Keratinocyte (primary cell): Measurements from ENCODE around the gene AFDN. TPM values are rescaled to one million over a fixed set of nuclear protein-coding genes. Genes with fewer than 3 reads are reported as not detected.

Source experiments
- DNase-seq: peaks from one replicate; pipeline ENCODE4 v3.0.0-alpha.2; 2011; ENCODE audit warnings: low read depth, missing footprints, low spot score
- FAIRE-seq: peaks from 2 replicates; lab custom pipeline; 2011; peaks lifted over from hg19 to GRCh38; lab: Jason Lieb, UNC
- H2AFZ ChIP-seq: 2 replicates; pipeline ENCODE4 v1.6.0; 2012; ENCODE audit warnings: low read length, control low read depth, inconsistent platforms; ENCODE audit not compliant: control insufficient read depth
- H3K27ac ChIP-seq: 2 replicates; pipeline ENCODE4 v1.5.1; 2011; ENCODE audit warnings: low read length; ENCODE audit not compliant: control insufficient read depth, insufficient read depth
- H3K27me3 ChIP-seq: 3 replicates; pipeline ENCODE4 v1.6.0; 2011; ENCODE audit warnings: low read length; ENCODE audit not compliant: control insufficient read depth, insufficient read depth; ENCODE audit errors: extremely low read depth
- H3K36me3 ChIP-seq, 2 experiments: 2 replicates in 1 of 2; 3 replicates in 1 of 2; pipeline ENCODE4 v1.5.1; 2011; ENCODE audit warnings: low read length in 2 of 2, mild to moderate bottlenecking in 1 of 2; ENCODE audit not compliant: control insufficient read depth in 2 of 2, insufficient read depth in 2 of 2; ENCODE audit errors: extremely low read depth in 1 of 2
- H3K4me1 ChIP-seq: 3 replicates; pipeline ENCODE4 v1.5.1; 2011; ENCODE audit warnings: low read length; ENCODE audit not compliant: control insufficient read depth, insufficient read depth; ENCODE audit errors: extremely low read depth
- H3K4me2 ChIP-seq: 3 replicates; pipeline ENCODE4 v1.6.0; 2011; ENCODE audit warnings: low read depth, low read length; ENCODE audit not compliant: control insufficient read depth, insufficient read depth; ENCODE audit errors: extremely low read depth
- H3K4me3 ChIP-seq, 3 experiments: fragments of 200-600 bp in 1 of 3; sonication (generic) in 1 of 3; 2 replicates in 2 of 3; 3 replicates in 1 of 3; pipeline ENCODE4 v1.5.1; 2011 to 2016; ENCODE audit warnings: low read length in 3 of 3, mild to moderate bottlenecking in 3 of 3, control low read depth in 2 of 3, inconsistent platforms in 1 of 3, low read depth in 1 of 3, mixed read lengths in 1 of 3, mixed run types in 1 of 3, moderate library complexity in 1 of 3; ENCODE audit not compliant: control insufficient read depth in 2 of 3, insufficient read depth in 2 of 3; ENCODE audit errors: extremely low read depth in 1 of 3
- H3K79me2 ChIP-seq: 2 replicates; pipeline ENCODE4 v1.6.0; 2012; ENCODE audit warnings: low read length; ENCODE audit not compliant: control insufficient read depth, insufficient read depth
- H3K9ac ChIP-seq: 3 replicates; pipeline ENCODE4 v1.6.0; 2011; ENCODE audit warnings: low read length; ENCODE audit not compliant: control insufficient read depth, insufficient read depth; ENCODE audit errors: extremely low read depth
- H3K9me1 ChIP-seq: 3 replicates; pipeline ENCODE4 v1.6.0; 2011; ENCODE audit warnings: low read length; ENCODE audit not compliant: control insufficient read depth, insufficient read depth; ENCODE audit errors: extremely low read depth
- H3K9me3 ChIP-seq: 2 replicates; pipeline ENCODE4 v1.5.1; 2012; ENCODE audit warnings: low read depth, low read length; ENCODE audit not compliant: control insufficient read depth
- H4K20me1 ChIP-seq: 3 replicates; pipeline ENCODE4 v1.6.0; 2011; ENCODE audit warnings: low read length; ENCODE audit not compliant: control insufficient read depth, insufficient read depth; ENCODE audit errors: extremely low read depth
- EZH2 ChIP-seq: IDR thresholded peaks from one replicate; pipeline ENCODE4 v1.6.1; 2012; ENCODE audit warnings: inconsistent platforms, mild to moderate bottlenecking, low read length, moderate library complexity
- dilution Hi-C: fragments of 300-500 bp; cut with MboI; formaldehyde crosslinking; loops from one replicate; pipeline ENCODE4 v1.7.0; 2020; ENCODE audit warnings: low sequenced_read_pairs; ENCODE audit not compliant: extremely low pct_ligation_motif_present
- polyA plus RNA-seq, 5 experiments: library from polyadenylated mRNA; depleted of rRNA in 3 of 5; stranded (reverse) in 3 of 5; stranded (forward) in 1 of 5; unstranded in 1 of 5; fragments of >200 nt; gene quantifications; 1 replicate in 1 of 5; 2 replicates in 3 of 5; 3 replicates in 1 of 5; pipeline versions ENCODE4 v1.2.1 to v1.2.3, GENCODE V29; 2011 to 2012; ENCODE audit warnings: missing spikeins in 2 of 5, low read depth in 1 of 5, low replicate concordance in 1 of 5
- TF ChIP-seq, protein P1 (sequence below), 3 experiments: IDR thresholded peaks in 1 of 3; conservative IDR thresholded peaks in 1 of 3; optimal IDR thresholded peaks in 1 of 3; 2 replicates in 2 of 3; 3 replicates in 1 of 3; pipeline versions ENCODE3 to v1.5.1; 2011; ENCODE audit warnings: low read length in 3 of 3, mild to moderate bottlenecking in 3 of 3, moderate library complexity in 2 of 3, control low read depth in 1 of 3, inconsistent platforms in 1 of 3; ENCODE audit not compliant: insufficient read depth in 2 of 3; ENCODE audit errors: extremely low read depth in 1 of 3

The AFDN gene
- polyA plus RNA-seq, 1 donor (not counting 4 experiments of a cell fraction or from before 2014, with no cell fraction given), result 46.5 TPM

DNA sequence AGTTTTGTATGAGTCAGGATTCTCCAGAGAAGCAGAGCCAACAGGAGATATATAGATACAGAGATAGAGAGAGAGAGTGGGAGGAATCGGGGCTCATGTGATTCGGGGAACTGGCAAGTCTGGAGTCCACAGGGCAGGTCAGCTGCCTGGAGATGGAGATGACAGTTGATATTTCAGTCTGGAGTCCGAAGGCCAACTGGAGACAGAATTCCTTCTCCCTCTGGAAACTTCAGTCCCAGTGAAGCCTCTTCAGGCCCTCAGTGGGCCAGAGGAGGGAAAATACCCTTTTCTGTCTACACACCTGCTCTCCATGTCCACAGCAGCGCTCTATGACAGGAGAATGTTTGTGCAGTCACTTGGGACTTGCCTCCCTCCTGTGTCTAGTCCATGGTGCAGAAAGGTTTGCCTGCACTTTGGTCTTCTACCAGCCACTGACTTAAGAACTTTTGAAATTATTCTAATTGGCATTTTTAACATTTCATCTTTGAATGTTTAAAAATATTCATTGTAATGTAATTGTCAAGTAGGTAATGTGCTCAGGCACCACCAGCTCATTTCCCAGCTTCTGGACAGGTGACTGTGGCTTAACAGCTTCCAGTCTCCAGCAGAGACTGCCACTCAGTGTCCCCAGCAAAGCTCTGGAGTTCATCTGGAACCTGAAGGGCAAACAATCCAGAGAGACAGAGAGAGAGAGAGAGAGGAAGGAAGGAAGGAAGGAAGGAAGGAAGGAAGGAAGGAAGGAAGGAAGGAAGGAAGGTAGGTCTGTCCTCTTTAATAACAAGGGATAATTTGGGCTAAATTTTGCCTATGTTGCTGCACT is 43.8 kb upstream of the AFDN start:
- no peak overlapping the region for H3K9ac ChIP-seq
- dilution Hi-C loops, result no loop called here
- no peak for FAIRE-seq

DNA sequence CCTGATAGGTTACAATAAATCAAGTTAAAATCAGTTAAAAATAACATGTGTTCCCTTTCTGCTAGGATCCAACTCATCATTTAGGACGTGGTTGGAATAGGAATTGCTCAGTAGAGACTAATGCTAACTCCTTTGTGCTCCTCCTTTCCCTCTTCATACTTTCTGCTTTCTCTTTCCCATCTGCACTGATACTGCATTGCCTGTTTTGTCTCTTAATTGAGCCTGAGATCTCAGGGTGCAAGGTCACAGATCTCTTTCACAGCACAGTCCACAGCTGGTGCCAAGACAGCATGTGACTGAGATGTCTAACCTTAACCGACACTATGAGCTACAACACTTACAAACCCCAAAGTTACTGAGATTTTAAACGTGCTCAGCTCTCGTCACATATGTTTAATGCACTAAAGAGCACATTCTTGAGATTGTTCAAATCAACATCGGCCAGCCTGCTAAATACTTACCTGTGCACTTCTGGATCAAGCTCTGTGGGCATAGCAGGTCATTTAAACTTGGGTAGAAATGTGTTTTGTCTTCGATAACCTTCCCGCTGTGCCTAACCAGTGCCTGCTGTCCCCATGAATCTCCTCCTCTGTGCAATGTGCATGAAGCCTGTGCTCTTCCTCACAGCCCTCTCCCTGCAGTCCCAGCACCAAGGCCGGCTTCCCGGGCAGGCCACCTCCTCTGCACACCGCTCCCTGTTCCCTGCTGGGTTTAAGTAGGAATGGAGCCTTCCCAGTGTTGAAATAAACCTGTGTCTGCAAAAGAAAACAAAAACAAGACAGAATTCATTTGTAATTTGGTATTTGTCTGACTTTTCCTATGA is 39.6 kb upstream of the AFDN start:
- dilution Hi-C loops, result no loop called here
- Histone ChIP-seq H3K36me3 (no peaks in the 10 kb centered on the region), H3K27me3 (peaks cover 7% of the 10 kb centered on the region), H3K4me3 (no peak overlapping the region), H3K9me3 (no peaks in the 10 kb centered on the region), H3K9ac (no peak overlapping the region), H3K27ac (no peak overlapping the region), H2AFZ (no peak overlapping the region), H3K9me1 (no peaks in the 10 kb centered on the region), H3K4me1 (no peaks in the 10 kb centered on the region), H3K79me2 (no peaks in the 10 kb centered on the region), H3K4me2 (no peak overlapping the region), H4K20me1 (no peaks in the 10 kb centered on the region)
- FAIRE-seq (no peak), DNase-seq (no peak)
- TF ChIP-seq EZH2, result no peak
- TF ChIP-seq, protein P1, sequence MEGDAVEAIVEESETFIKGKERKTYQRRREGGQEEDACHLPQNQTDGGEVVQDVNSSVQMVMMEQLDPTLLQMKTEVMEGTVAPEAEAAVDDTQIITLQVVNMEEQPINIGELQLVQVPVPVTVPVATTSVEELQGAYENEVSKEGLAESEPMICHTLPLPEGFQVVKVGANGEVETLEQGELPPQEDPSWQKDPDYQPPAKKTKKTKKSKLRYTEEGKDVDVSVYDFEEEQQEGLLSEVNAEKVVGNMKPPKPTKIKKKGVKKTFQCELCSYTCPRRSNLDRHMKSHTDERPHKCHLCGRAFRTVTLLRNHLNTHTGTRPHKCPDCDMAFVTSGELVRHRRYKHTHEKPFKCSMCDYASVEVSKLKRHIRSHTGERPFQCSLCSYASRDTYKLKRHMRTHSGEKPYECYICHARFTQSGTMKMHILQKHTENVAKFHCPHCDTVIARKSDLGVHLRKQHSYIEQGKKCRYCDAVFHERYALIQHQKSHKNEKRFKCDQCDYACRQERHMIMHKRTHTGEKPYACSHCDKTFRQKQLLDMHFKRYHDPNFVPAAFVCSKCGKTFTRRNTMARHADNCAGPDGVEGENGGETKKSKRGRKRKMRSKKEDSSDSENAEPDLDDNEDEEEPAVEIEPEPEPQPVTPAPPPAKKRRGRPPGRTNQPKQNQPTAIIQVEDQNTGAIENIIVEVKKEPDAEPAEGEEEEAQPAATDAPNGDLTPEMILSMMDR (optimal IDR thresholded peaks at IDR 0.05 in 1 of 3, IDR thresholded peaks at IDR 0.05 in 1 of 3, conservative IDR thresholded peaks at IDR 0.05 in 1 of 3; ENCODE audit: extremely low read depth in 1 of 3, insufficient read depth in 2 of 3, low read length in 3 of 3), result no peak

More for the DNA sequence above, 43.8 kb upstream of the AFDN start:
- no peaks in the 10 kb centered on the region for H3K4me1 ChIP-seq
- H3K27me3 ChIP-seq, result no peaks in the 10 kb centered on the region
- H3K27ac ChIP-seq, result no peak overlapping the region
- H3K4me2 ChIP-seq, result no peak overlapping the region
- no peaks in the 10 kb centered on the region for H4K20me1 ChIP-seq
- H2AFZ ChIP-seq, result no peak overlapping the region
- no peak for DNase-seq
- H3K36me3 ChIP-seq, result no peaks in the 10 kb centered on the region
- H3K4me3 ChIP-seq, result no peak overlapping the region
- no peaks in the 10 kb centered on the region for H3K9me1 ChIP-seq
- TF ChIP-seq, protein P1 (optimal IDR thresholded peaks at IDR 0.05 in 1 of 3, IDR thresholded peaks at IDR 0.05 in 1 of 3, conservative IDR thresholded peaks at IDR 0.05 in 1 of 3; ENCODE audit: extremely low read depth in 1 of 3, insufficient read depth in 2 of 3, low read length in 3 of 3), result no peak
- no peak for TF ChIP-seq EZH2
- H3K79me2 ChIP-seq, result no peaks in the 10 kb centered on the region
- no peaks in the 10 kb centered on the region for H3K9me3 ChIP-seq
